ENCODE results near the gene C3orf70.

C3orf70 gene

DNA sequence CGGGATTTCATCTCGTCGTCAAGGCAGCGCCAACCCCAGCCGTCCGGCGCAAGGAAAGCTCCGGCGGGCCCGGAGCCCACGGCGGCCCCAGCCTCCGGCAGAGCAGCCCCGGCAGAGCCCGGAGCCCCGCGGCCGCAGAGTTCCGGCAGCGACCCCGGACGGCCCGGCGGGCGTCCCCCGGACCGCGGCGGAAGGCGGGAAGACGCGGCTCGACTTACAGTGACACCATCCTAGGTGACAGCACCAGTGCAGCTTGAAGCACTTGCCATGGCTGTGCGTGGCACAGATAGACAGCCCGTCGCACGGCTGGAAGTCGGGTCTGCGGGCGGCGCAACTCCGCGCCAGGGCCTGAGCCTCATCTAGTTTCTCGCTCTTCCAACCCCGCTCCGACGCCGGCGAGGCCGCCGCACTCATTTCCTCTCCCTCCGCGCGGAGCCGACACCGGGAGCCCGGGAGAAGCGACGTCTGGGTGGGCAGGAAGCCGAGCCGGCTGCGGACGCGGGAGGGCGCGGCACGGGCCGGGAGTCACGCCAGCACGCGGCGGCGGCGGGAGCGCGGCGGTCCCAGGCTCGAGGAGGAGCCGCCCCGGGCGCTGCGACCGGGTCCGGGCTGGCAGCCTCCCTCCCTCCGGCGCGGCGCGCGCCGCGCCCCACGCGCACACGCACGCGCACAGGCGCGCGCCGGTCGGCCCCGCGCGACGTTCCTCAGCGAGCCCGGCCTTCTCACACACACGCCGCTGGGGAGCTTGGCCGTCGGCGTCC, at the start of gene C3orf70:
Gene C3orf70, minus strand, starts transcription at position 651 of the 761 bp plus-strand sequence. Its CDS starts 237 bp downstream, at position 414.
- peak; percentile 81 to 98 for DNase-seq (ENCODE audit: low read depth in 1 of 2, low spot score in 1 of 2)
- in situ Hi-C loops (cut with HindIII; ENCODE audit: low pct_unique_long_range_greater_than_20kb, low sequenced_read_pairs) = no loop called here
- no peak for TF ChIP-seq JUND (IDR thresholded peaks at IDR 0.05; ENCODE audit: low read depth)

GRCh38 chr3:185200639-185201038, 47.8 kb upstream of the C3orf70 start:
- in situ Hi-C loops (cut with HindIII; ENCODE audit: low pct_unique_long_range_greater_than_20kb, low sequenced_read_pairs) = no loop called here

DNA sequence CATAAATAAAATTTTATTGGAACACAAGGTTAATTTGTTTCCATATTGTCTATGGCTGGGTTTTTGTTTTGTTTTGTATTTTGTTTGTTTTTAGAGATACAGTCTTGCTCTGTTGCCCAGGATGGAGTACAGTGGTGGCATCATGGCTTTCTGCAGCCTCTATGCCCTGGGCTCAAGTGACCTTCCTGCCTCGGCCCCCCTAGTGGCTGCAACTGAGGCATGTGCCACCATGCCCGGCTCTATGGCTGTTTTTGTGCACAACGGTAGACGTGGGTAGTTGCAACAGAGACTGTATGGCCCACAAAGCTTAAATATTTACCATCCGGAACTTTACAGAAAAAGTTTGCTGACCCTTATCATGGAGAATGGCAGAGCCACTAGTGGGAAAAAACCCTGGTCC, 46.8 kb upstream of the C3orf70 start:
- in situ Hi-C loops (cut with HindIII; ENCODE audit: low pct_unique_long_range_greater_than_20kb, low sequenced_read_pairs) = no loop called here
- TF ChIP-seq JUND (IDR thresholded peaks at IDR 0.05; ENCODE audit: low read depth) = no peak
- DNase-seq (ENCODE audit: low read depth in 1 of 2, low spot score in 1 of 2) = no peak

More at GRCh38 chr3:185200639-185201038, 47.8 kb upstream of the C3orf70 start:
- DNase-seq (ENCODE audit: low read depth in 1 of 2, low spot score in 1 of 2) = no peak
- TF ChIP-seq JUND (IDR thresholded peaks at IDR 0.05; ENCODE audit: low read depth) = no peak

DNA sequence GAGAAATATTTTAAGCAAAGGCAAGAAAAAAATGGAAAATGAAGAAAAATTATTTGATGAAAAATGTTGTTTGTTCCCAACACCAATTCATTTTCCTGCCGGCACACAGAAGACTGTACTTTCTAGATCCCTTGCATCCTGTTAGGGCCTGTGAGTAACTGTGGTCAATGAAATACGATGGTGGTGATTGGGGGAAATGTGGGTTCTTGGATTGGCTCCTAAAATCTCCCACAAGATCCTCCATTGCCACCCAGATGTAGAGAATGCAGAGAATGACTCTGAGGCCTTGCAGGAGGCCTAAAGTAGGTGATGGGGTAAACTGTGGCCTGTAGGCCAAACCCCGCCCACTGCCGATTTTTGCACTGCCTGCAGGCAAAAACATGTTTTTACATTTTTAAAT, 46.3 kb upstream of the C3orf70 start:
- no peak for TF ChIP-seq JUND (IDR thresholded peaks at IDR 0.05; ENCODE audit: low read depth)
- DNase-seq (ENCODE audit: low read depth in 1 of 2, low spot score in 1 of 2) = no peak
- in situ Hi-C loops (cut with HindIII; ENCODE audit: low pct_unique_long_range_greater_than_20kb, low sequenced_read_pairs) = no loop called here

- no peak for DNase-seq (ENCODE audit: low read depth in 1 of 2, low spot score in 1 of 2)
- in situ Hi-C loops (cut with HindIII; ENCODE audit: low pct_unique_long_range_greater_than_20kb, low sequenced_read_pairs) = no loop called here
- TF ChIP-seq JUND (IDR thresholded peaks at IDR 0.05; ENCODE audit: low read depth) = no peak
Measured at GRCh38 chr3:185197068-185197467, 44.2 kb upstream of the C3orf70 start.

- in situ Hi-C loops (cut with HindIII; ENCODE audit: low pct_unique_long_range_greater_than_20kb, low sequenced_read_pairs) = no loop called here
- no peak for TF ChIP-seq JUND (IDR thresholded peaks at IDR 0.05; ENCODE audit: low read depth)
- DNase-seq (ENCODE audit: low read depth in 1 of 2, low spot score in 1 of 2) = no peak
Measured at GRCh38 chr3:185195652-185196051, 42.8 kb upstream of the C3orf70 start.

GRCh38 chr3:185188816-185189215, 36.0 kb upstream of the C3orf70 start:
- in situ Hi-C loops (cut with HindIII; ENCODE audit: low pct_unique_long_range_greater_than_20kb, low sequenced_read_pairs) = no loop called here
- DNase-seq (ENCODE audit: low read depth in 1 of 2, low spot score in 1 of 2) = no peak
- no peak for TF ChIP-seq JUND (IDR thresholded peaks at IDR 0.05; ENCODE audit: low read depth)

- no peak for DNase-seq (ENCODE audit: low read depth in 1 of 2, low spot score in 1 of 2)
- no peak for TF ChIP-seq JUND (IDR thresholded peaks at IDR 0.05; ENCODE audit: low read depth)
- in situ Hi-C loops (cut with HindIII; ENCODE audit: low pct_unique_long_range_greater_than_20kb, low sequenced_read_pairs) = no loop called here
Measured at GRCh38 chr3:185187391-185187790, 34.5 kb upstream of the C3orf70 start.

DNA sequence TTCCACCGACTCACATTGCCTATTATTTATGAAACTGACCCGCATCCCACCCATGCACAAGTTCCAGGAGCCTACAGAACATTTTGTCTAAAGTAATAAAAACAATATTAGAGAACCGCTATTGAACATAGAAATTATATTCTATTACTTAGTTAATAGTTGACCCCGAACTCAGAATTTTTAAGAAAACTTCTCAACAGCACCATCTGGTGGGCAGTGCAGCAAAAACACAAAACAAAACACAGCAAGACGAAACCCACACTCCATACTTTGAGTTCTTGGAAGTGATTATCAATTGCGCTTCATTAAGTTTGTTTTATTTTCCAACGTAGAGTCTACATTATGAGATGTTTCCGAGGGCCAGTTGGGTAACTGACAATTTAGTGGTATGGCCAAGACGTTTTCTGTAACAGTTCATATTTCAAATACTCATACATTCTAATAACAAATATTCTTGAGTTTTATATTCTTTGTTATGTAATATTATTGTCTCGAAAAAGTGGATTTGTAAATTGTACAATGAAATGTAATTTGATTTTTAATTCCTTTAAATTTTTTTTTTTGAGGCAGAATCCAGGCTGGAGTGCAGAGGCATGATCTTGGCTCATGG, 24.0 kb upstream of the C3orf70 start:
- DNase-seq (ENCODE audit: low read depth in 1 of 2, low spot score in 1 of 2) = peak in 1 of 2 experiments; percentile 72
- no peak for TF ChIP-seq JUND (IDR thresholded peaks at IDR 0.05; ENCODE audit: low read depth)
- in situ Hi-C loops (cut with HindIII; ENCODE audit: low pct_unique_long_range_greater_than_20kb, low sequenced_read_pairs) = no loop called here

DNA sequence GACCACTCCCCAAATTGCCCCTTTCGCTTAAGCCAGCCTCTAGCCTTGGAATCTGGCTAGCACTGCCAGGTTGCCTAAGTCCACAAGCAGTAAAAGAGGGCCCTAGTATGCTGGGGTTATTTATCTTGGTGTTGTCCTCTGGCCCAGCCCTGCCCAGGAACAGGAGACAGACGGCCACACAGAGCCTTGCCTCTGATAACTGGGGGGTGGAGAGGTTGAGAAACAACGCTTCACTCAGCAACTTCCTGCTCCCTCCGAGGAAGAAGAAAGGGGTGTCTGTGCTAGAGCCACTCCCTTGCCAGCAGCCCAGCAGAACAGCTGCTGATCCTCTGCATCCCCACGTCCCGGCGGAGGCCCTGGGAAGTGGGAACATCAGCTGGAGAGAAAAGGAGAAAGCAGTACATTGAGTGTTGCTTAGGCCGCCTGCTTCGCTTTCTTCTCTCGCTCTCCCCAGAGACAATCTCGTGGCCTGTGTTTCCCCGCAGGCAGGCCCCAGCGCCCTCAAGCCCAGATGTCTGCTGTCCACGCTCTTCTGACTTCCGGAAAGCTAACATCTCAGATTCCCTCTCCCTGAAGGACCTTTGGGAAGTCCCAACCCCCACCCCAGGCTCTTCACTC, 22.6 kb upstream of the C3orf70 start:
- TF ChIP-seq JUND (IDR thresholded peaks at IDR 0.05; ENCODE audit: low read depth) = no peak
- no peak for DNase-seq (ENCODE audit: low read depth in 1 of 2, low spot score in 1 of 2)
- in situ Hi-C loops (cut with HindIII; ENCODE audit: low pct_unique_long_range_greater_than_20kb, low sequenced_read_pairs) = no loop called here

DNA sequence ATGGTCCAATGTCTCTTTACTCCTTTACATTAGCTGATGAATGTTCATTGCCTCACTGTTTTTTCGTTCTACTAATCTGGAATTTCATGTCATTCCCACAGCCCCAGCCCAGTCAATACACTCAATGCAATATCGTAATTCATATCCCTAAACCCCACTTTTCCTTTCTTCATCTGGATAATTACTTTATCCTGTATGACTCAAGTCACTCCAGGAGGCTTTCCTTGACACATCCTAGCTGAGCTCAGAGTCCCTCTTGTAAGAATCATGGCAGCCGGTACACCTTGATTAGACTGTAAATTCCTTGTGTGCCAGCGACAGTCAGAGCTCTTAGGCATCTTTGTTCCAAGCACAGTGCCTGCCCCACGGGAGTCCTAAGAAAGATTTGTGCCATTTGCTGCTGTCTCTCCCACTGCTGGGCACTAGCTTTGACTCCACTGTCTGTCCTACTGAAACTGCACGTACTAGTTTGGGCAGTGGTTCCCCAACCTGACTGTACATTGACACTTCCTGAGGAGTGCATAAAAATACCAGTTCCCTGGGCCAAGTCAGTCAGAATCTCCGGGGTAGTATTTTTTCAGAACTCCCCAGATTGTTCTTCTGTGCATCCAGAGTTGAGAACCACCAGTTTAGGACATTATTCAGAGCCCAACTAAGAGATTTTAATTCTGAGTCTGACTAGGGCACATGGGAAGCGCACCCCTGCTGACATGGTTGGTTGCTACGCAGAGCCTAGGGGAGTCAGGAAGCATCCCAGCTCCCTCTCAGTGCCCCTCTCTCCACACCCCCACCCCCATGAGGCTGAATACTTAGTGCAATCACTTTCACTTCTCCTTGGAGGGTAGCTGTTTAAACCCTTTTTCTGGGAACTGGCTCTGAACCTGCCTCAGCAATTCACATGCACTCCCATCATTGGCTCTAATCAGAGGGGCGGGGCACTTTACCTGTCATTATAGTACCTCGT, 19.5 kb upstream of the C3orf70 start:
- in situ Hi-C loops (cut with HindIII; ENCODE audit: low pct_unique_long_range_greater_than_20kb, low sequenced_read_pairs) = no loop called here

More for the DNA sequence above, 19.5 kb upstream of the C3orf70 start:
- DNase-seq (ENCODE audit: low read depth in 1 of 2, low spot score in 1 of 2) = peak in 1 of 2 experiments; percentile 77
- no peak for TF ChIP-seq JUND (IDR thresholded peaks at IDR 0.05; ENCODE audit: low read depth)

Measured in T47D (cell line).